GM10266 (cell line): ENCODE measurements around the gene PPP1R37.

ENCODE experiments used
- DNase-seq: peaks from one replicate; pipeline ENCODE4 v3.0.0; 2012; ENCODE audit errors: extremely low spot score
- TF ChIP-seq, protein P1 (sequence below): IDR thresholded peaks from 2 replicates; pipeline ENCODE4 v1.5.1; 2012; ENCODE audit warnings: mild to moderate bottlenecking, low read depth; ENCODE audit not compliant: control insufficient read depth, insufficient read depth; ENCODE audit errors: missing control alignments

Gene PPP1R37

DNA sequence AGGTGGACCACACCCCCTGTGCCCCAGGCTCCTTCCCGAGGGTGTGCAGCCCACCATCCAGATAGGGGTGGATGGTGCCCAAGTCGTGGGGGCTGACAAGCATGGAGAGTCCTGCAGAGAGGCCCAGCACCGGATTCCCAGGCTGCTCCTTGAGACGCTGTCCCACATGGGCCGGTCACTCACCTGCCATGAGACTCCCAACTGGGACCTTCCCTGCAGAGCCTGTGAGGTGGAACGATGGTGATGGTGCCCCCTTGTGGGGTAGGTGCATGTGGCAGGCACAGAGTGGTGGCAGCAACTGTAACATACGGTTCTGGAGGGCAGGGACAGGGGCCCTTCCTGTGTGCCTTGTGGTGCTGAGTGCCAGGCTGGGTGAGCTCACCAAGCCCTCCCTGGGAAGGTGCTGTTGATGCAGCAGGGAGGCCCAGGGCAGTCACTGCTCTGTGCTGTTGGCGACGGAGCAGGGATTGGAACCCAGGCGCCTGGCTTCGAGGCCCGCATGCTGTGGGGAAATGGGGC lies 33.1 kb downstream of the PPP1R37 start:
- TF ChIP-seq, protein P1, sequence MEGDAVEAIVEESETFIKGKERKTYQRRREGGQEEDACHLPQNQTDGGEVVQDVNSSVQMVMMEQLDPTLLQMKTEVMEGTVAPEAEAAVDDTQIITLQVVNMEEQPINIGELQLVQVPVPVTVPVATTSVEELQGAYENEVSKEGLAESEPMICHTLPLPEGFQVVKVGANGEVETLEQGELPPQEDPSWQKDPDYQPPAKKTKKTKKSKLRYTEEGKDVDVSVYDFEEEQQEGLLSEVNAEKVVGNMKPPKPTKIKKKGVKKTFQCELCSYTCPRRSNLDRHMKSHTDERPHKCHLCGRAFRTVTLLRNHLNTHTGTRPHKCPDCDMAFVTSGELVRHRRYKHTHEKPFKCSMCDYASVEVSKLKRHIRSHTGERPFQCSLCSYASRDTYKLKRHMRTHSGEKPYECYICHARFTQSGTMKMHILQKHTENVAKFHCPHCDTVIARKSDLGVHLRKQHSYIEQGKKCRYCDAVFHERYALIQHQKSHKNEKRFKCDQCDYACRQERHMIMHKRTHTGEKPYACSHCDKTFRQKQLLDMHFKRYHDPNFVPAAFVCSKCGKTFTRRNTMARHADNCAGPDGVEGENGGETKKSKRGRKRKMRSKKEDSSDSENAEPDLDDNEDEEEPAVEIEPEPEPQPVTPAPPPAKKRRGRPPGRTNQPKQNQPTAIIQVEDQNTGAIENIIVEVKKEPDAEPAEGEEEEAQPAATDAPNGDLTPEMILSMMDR: peak; percentile 90
- DNase-seq: no peak

DNA sequence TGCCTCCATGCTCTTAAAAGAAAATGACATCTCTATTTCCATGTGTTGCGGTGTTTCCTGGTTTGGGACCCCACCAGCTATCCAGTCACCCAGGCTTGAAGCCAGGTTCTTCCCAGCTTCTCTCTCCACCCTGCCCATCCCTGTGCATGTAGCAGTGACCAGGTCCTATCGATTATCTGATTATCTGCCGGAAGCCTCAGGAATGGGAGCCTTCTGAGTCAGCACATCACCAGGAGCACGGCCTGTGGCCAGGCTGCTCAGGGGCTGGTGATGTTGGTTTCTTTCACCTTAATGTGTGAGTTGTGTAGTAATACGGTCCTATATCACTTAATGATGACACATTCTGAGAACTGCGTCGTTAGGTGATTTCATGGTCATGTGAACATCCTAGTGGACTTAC lies 33.7 kb downstream of the PPP1R37 start:
- TF ChIP-seq, protein P1: no peak
- no peak for DNase-seq

DNA sequence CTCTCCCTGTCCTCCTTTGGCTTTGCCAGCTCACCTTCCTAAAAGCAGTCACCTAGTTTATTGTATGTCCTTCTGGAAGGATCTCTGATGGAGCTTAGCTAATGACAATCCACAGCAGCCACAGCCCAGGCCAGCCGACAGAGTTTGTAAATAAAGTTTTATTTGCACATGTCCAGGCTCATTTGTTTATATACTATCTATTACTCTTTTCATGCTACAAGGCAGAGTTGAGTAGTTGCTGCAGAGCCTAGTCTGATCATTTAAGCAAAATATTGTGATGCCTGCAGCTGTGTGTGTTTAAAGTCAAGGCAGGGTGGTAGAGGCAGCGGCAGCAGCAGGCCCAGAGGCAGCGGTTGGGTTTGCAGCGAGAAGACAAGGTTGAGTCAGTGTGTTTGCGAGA lies 35.2 kb downstream of the PPP1R37 start:
- DNase-seq: no peak
- TF ChIP-seq, protein P1: no peak

DNA sequence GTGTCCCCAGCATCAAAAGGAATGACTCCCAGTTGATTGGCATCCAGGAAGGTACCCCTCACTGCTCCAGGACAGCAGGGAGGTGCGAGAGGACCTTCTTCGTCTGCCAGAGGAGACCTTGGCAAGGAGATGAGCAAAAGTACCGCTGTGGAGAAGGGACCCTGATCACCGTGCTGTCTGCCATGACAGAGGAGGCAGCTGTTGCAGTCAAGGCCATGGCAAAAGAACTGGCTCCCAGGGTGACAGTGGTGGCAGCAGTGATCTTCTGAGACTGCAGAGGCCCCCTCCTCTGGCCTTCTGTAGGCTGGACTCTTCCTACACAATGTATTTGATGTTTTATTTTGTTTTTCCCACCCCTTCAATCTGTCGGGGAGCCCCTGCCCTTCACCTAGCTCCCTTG lies 35.8 kb downstream of the PPP1R37 start:
- DNase-seq: no peak
- TF ChIP-seq, protein P1: no peak

DNA sequence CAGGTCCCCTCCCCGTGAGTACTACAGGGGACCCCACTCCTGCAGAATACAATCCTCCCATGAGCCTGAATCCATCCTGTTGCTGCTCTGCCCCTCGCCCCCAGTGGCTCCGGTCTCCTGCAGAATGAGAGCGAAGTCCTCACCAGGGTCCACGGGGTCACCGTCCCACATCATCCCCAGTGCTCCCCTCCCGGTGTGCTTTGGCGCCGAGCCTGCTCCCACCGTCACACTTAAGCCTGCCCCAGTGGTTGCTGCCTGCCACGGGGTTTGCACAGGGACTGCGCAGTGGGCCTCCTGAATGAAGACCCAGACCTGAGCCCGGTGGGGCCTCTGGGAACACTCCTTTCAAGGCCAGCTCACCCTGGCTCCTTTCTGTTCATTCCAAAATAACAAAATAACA lies 37.3 kb downstream of the PPP1R37 start:
- no peak for DNase-seq
- TF ChIP-seq, protein P1: no peak

DNA sequence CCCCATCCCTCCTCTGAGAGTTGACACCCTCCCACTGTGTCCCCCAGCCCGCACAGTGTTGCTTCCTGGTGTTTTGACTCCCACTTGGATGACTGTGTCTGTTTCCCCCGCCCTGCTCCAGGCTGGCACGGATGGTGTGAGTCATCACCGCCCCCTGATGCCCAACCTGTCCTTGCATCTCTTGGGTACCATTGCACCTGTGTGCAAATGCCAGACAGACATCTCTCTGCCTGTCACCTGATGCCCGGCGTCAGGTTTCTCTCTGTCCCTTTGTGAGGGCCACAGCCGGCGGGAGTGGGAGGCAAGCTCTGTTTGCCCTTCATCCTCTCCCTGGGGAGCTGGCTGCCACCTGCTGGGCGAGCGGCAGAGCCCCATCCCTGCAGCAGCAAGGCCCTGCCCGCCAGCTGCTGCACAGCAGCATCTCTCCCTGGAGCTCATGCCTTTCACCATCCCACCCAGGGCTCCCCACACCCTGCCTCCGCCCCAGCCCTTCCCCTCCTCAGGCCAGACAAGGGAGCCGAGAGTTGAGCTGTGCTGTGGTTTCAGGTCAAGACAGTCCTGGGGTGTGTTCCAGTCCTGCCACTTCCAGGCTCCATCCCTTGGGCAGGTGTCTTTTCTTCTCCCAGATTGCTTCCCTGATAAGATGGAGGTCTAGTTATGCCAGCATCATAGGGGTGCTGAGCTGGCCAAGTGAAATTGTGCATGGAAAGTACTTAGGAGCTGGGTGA lies 38.1 kb downstream of the PPP1R37 start:
- TF ChIP-seq, protein P1: peak; percentile 53
- no peak for DNase-seq

DNA sequence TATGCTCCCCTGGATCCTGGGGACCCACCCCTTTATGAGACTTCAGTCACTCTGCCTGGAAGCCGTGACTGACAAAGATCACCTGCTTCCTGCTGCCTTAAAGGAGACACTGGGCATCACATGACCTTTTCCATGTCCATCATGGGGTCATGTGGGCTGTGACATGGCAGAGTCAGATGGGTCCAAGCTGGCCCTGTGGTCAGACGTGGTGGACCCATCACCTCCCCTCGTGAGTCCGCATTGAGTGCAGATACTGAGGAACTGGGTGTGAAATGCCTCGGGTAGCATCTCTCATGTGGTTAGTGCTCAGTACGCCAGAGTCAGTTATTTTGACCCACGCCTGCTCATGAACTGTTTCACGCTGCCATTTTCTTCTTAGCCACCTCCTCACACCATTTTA lies 40.7 kb downstream of the PPP1R37 start:
- TF ChIP-seq, protein P1: no peak
- no peak for DNase-seq
